ENCODE results near the gene KCNH8. TPM values are rescaled to one million over a fixed set of nuclear protein-coding genes. Genes with fewer than 3 reads are reported as not detected.

The KCNH8 gene
- polyA plus RNA-seq, 1 donor from 2014 or later = 28.9 TPM

- H3K9ac ChIP-seq (ENCODE audit: low read length) = no peak overlapping the region
- H3K4me3 ChIP-seq (ENCODE audit: low read length) = no peak overlapping the region
- H4K20me1 ChIP-seq (ENCODE audit: insufficient read depth) = no peaks in the 10 kb centered on the region
- no peak overlapping the region for H3K27ac ChIP-seq (ENCODE audit: low read length)
- H3K79me2 ChIP-seq (replicated peaks; ENCODE audit: insufficient read depth, low read length) = no peaks in the 10 kb centered on the region
- TF ChIP-seq CTCF (IDR thresholded peaks at IDR 0.05; ENCODE audit: poor library complexity, severe bottlenecking) (no peak), MXI1 (conservative IDR thresholded peaks at IDR 0.05; ENCODE audit: poor library complexity, severe bottlenecking) (no peak), RAD21 (conservative IDR thresholded peaks at IDR 0.05) (no peak), EP300 (conservative IDR thresholded peaks at IDR 0.05; ENCODE audit: poor library complexity, severe bottlenecking) (no peak), TAF1 (IDR thresholded peaks at IDR 0.05; ENCODE audit: low read depth) (no peak), POLR2AphosphoS5 (IDR thresholded peaks at IDR 0.05) (no peak), REST (IDR thresholded peaks at IDR 0.05; ENCODE audit: borderline replicate concordance) (no peak), SMC3 (conservative IDR thresholded peaks at IDR 0.05; ENCODE audit: poor library complexity) (no peak), EZH2 (IDR thresholded peaks at IDR 0.05; ENCODE audit: borderline replicate concordance, insufficient read depth, low read length, poor library complexity, severe bottlenecking) (no peak)
- H3K9me3 ChIP-seq (ENCODE audit: low read length) = no peaks in the 10 kb centered on the region
- no peak overlapping the region for H3K4me2 ChIP-seq (ENCODE audit: low read length)
- no peaks in the 10 kb centered on the region for H3F3A ChIP-seq (ENCODE audit: insufficient read depth, low read length, poor library complexity, severe bottlenecking)
- H3K9me2 ChIP-seq (ENCODE audit: insufficient read depth, low read length) = no peaks in the 10 kb centered on the region
- H2AFZ ChIP-seq (ENCODE audit: low read depth, low read length) = no peak overlapping the region
- H3K36me3 ChIP-seq (ENCODE audit: insufficient read depth, low read length) = no peaks in the 10 kb centered on the region
- H3K27me3 ChIP-seq (ENCODE audit: insufficient read depth, low read depth, low read length) = no peaks in the 10 kb centered on the region
Observed at GRCh38 chr3:19457449-19457848, 309.1 kb downstream of the KCNH8 start.

- no peak for TF ChIP-seq MXI1 (conservative IDR thresholded peaks at IDR 0.05; ENCODE audit: poor library complexity, severe bottlenecking)
- TF ChIP-seq TAF1 (IDR thresholded peaks at IDR 0.05; ENCODE audit: low read depth) = no peak
- TF ChIP-seq RAD21 (conservative IDR thresholded peaks at IDR 0.05) = no peak
- no peak for TF ChIP-seq POLR2AphosphoS5 (IDR thresholded peaks at IDR 0.05)
- no peak for TF ChIP-seq EZH2 (IDR thresholded peaks at IDR 0.05; ENCODE audit: borderline replicate concordance, insufficient read depth, low read length, poor library complexity, severe bottlenecking)
- no peaks in the 10 kb centered on the region for H4K20me1 ChIP-seq (ENCODE audit: insufficient read depth)
- H3K27ac ChIP-seq (ENCODE audit: low read length) = no peak overlapping the region
- no peaks in the 10 kb centered on the region for H3K79me2 ChIP-seq (replicated peaks; ENCODE audit: insufficient read depth, low read length)
- H3F3A ChIP-seq (ENCODE audit: insufficient read depth, low read length, poor library complexity, severe bottlenecking) = no peaks in the 10 kb centered on the region
- H3K9me3 ChIP-seq (ENCODE audit: low read length) = no peaks in the 10 kb centered on the region
- H3K9me2 ChIP-seq (ENCODE audit: insufficient read depth, low read length) = no peaks in the 10 kb centered on the region
- no peaks in the 10 kb centered on the region for H3K36me3 ChIP-seq (ENCODE audit: insufficient read depth, low read length)
- H2AFZ ChIP-seq (ENCODE audit: low read depth, low read length) = no peak overlapping the region
- H3K27me3 ChIP-seq (ENCODE audit: insufficient read depth, low read depth, low read length) = no peaks in the 10 kb centered on the region
- no peak overlapping the region for H3K9ac ChIP-seq (ENCODE audit: low read length)
- no peak overlapping the region for H3K4me2 ChIP-seq (ENCODE audit: low read length)
- H3K4me3 ChIP-seq (ENCODE audit: low read length) = no peak overlapping the region
Observed at GRCh38 chr3:19467761-19468160, 319.5 kb downstream of the KCNH8 start.
